Adrenal gland (tissue), 5 donors: ENCODE measurements around the gene SH3BP4.

ENCODE experiments used
- POLR2A ChIP-seq, 2 donors: fragments of 450-650 bp; IDR thresholded peaks; one replicate each; pipeline ENCODE4 v1.6.1; 2017; ENCODE audit warnings: antibody characterized with exemption in 2 of 2, mild to moderate bottlenecking in 2 of 2, moderate library complexity in 1 of 2
- TF ChIP-seq, protein P1 (sequence below), 6 experiments: fragments of 450-650 bp in 4 of 6; fragments of 200-600 bp in 2 of 6; sonication (generic) in 1 of 6; IDR thresholded peaks; 1 replicate in 5 of 6; 2 replicates in 1 of 6; pipeline versions ENCODE4 v1.5.1 to v1.8.0; 2016 to 2021; ENCODE audit warnings: antibody characterized with exemption in 6 of 6, mild to moderate bottlenecking in 2 of 6, moderate library complexity in 1 of 6
- donor health status: DM: no; HTN: no; CAD: no.

DNA sequence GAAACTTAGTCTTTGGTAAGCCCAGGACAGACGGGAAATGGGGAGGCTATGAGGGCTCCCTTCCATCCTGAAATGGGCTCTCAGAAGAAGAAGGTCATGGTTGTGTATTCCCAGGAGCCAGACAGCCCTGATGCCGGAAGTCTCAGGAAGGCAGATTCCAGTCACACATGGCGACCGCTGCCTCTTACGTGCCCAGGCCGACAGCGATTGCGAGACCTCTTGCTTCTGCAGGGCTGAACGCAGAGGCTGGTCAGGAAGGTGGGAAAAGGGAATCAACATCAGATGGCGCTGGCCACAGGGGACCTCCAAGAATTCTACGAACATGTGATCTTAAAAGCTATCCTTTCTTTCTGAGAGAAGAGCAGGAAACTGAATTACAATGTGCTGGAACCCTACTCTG lies 22.8 kb upstream of the SH3BP4 start:
- no peak for TF ChIP-seq POLR2A (IDR thresholded peaks at IDR 0.05)
- TF ChIP-seq, protein P1, sequence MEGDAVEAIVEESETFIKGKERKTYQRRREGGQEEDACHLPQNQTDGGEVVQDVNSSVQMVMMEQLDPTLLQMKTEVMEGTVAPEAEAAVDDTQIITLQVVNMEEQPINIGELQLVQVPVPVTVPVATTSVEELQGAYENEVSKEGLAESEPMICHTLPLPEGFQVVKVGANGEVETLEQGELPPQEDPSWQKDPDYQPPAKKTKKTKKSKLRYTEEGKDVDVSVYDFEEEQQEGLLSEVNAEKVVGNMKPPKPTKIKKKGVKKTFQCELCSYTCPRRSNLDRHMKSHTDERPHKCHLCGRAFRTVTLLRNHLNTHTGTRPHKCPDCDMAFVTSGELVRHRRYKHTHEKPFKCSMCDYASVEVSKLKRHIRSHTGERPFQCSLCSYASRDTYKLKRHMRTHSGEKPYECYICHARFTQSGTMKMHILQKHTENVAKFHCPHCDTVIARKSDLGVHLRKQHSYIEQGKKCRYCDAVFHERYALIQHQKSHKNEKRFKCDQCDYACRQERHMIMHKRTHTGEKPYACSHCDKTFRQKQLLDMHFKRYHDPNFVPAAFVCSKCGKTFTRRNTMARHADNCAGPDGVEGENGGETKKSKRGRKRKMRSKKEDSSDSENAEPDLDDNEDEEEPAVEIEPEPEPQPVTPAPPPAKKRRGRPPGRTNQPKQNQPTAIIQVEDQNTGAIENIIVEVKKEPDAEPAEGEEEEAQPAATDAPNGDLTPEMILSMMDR (IDR thresholded peaks at IDR 0.05): no peak
